GM12878 (cell line): ENCODE results near the gene SNX8. TPM values are rescaled to one million over a fixed set of nuclear protein-coding genes. Genes with fewer than 3 reads are reported as not detected.

ENCODE experiments used
- ASH2L ChIP-seq: fragments of 300-600, 200-600 bp; sonication (generic); IDR thresholded peaks from 2 replicates; pipeline ENCODE4 v1.6.1; 2017; ENCODE audit warnings: low read depth, mild to moderate bottlenecking, borderline replicate concordance
- ATF7 ChIP-seq: fragments of 450-650 bp; IDR thresholded peaks from 2 replicates; pipeline ENCODE4 v1.6.1; 2016; ENCODE audit warnings: low read depth, mild to moderate bottlenecking
- BMI1 ChIP-seq: fragments of 450-650 bp; IDR thresholded peaks from 2 replicates; pipeline ENCODE4 v1.6.1; 2016; ENCODE audit warnings: mild to moderate bottlenecking, moderate library complexity, borderline replicate concordance
- BRCA1 ChIP-seq: IDR thresholded peaks from 2 replicates; pipeline ENCODE4 v1.6.1; 2011; ENCODE audit warnings: low read depth, low read length, improper control_type of control experiment
- CREB1 ChIP-seq: IDR thresholded peaks from 2 replicates; pipeline ENCODE4 v1.6.1; 2012; ENCODE audit warnings: low read depth, mild to moderate bottlenecking, inconsistent platforms
- JUNB ChIP-seq: IDR thresholded peaks from 2 replicates; pipeline ENCODE4 v1.6.1; 2016; ENCODE audit warnings: antibody characterized with exemption, mild to moderate bottlenecking
- KAT2A ChIP-seq: conservative IDR thresholded peaks from 2 replicates; pipeline ENCODE4 v1.6.1; 2011; ENCODE audit warnings: low read depth, low read length; ENCODE audit not compliant: control insufficient read depth
- KLF5 ChIP-seq: fragments of 450-650 bp; IDR thresholded peaks from 2 replicates; pipeline ENCODE4 v1.6.1; 2014; ENCODE audit warnings: mild to moderate bottlenecking; ENCODE audit not compliant: partially characterized antibody
- MYB ChIP-seq: fragments of 150-350 bp; IDR thresholded peaks from 2 replicates; pipeline ENCODE4 v1.6.1; 2014; ENCODE audit warnings: mild to moderate bottlenecking, low read depth, low read length, borderline replicate concordance
- NBN ChIP-seq: fragments of 450-650 bp; IDR thresholded peaks from 2 replicates; pipeline ENCODE4 v1.6.1; 2016
- NFYB ChIP-seq: IDR thresholded peaks from 2 replicates; pipeline ENCODE4 v1.6.1; 2011; ENCODE audit warnings: low read depth, mild to moderate bottlenecking, low read length, improper control_type of control experiment, moderate library complexity; ENCODE audit not compliant: insufficient read depth
- RAD21 ChIP-seq: IDR thresholded peaks from 2 replicates; pipeline ENCODE4 v1.6.1; 2011; ENCODE audit warnings: mild to moderate bottlenecking, low read depth, low read length, moderate library complexity; ENCODE audit not compliant: insufficient read depth
- RAD51 ChIP-seq: fragments of 450-650 bp; IDR thresholded peaks from 2 replicates; pipeline ENCODE4 v1.6.1; 2016; ENCODE audit warnings: moderate library complexity, mild to moderate bottlenecking, inconsistent platforms
- RUNX3 ChIP-seq: IDR thresholded peaks from 2 replicates; pipeline ENCODE4 v1.6.1; 2012; ENCODE audit warnings: low read length, inconsistent platforms
- SIN3A ChIP-seq: IDR thresholded peaks from 2 replicates; pipeline ENCODE4 v1.6.1; 2012; ENCODE audit warnings: low read depth, low read length, improper control_type of control experiment
- SIX5 ChIP-seq: IDR thresholded peaks from 2 replicates; pipeline ENCODE4 v1.6.1; 2011; ENCODE audit warnings: mild to moderate bottlenecking, low read depth, low read length, moderate library complexity; ENCODE audit not compliant: severe bottlenecking
- SRF ChIP-seq, 2 experiments: IDR thresholded peaks; 2 replicates each; pipeline ENCODE4 v1.6.1; 2011; ENCODE audit warnings: low read depth in 2 of 2, low read length in 2 of 2, mild to moderate bottlenecking in 1 of 2, moderate library complexity in 1 of 2
- TCF12 ChIP-seq: IDR thresholded peaks from 2 replicates; pipeline ENCODE4 v1.6.1; 2011; ENCODE audit warnings: low read depth, mild to moderate bottlenecking, low read length
- ZBED1 ChIP-seq: IDR thresholded peaks from 2 replicates; pipeline ENCODE4 v1.6.1; 2016; ENCODE audit warnings: borderline replicate concordance
- ZNF24 ChIP-seq: fragments of 450-650 bp; IDR thresholded peaks from 2 replicates; pipeline ENCODE4 v1.6.1; 2017; ENCODE audit warnings: antibody characterized with exemption, mild to moderate bottlenecking
- ZNF622 ChIP-seq: fragments of 450-650 bp; IDR thresholded peaks from 2 replicates; pipeline ENCODE4 v1.6.1; 2017; ENCODE audit warnings: mild to moderate bottlenecking, inconsistent platforms
- ZSCAN29 ChIP-seq: fragments of 450-650 bp; IDR thresholded peaks from 2 replicates; pipeline ENCODE4 v1.6.1; 2017; ENCODE audit warnings: mild to moderate bottlenecking, moderate library complexity
- polyA plus RNA-seq, 11 experiments: library from polyadenylated mRNA; depleted of rRNA in 4 of 11; unstranded in 6 of 11; stranded (reverse) in 5 of 11; fragments of >200 nt; fragmentation: Nextera tagmentation in 4 of 11; fragmentation: Illumina TruSeq in 1 of 11; extraction: Ambion mirVana in 4 of 11; extraction: Trizol in 1 of 11; gene quantifications; 1 replicate in 1 of 11; 2 replicates in 10 of 11; pipeline versions ENCODE4 v1.2.1 to v1.2.3, GENCODE V29; 2011 to 2016; ENCODE audit warnings: inconsistent platforms in 2 of 11, missing spikeins in 2 of 11, low read depth in 1 of 11
- total RNA-seq, 4 experiments: library from RNA; depleted of rRNA in 3 of 4; stranded (reverse); fragments of >200 nt in 3 of 4; fragmentation: Illumina TruSeq in 1 of 4; extraction: Trizol in 1 of 4; gene quantifications; 2 replicates each; pipeline versions ENCODE4 v1.2.1 to v1.2.3, GENCODE V29; 2013 to 2021
- TF ChIP-seq, protein P1 (sequence below): IDR thresholded peaks from 2 replicates; pipeline ENCODE4 v1.6.1; 2011; ENCODE audit warnings: borderline replicate concordance, low read depth, mild to moderate bottlenecking, moderate library complexity, mixed read lengths, low read length; ENCODE audit not compliant: insufficient read depth; ENCODE audit errors: extremely low read length
- TF ChIP-seq, protein P2 (sequence below): fragments of 150-350 bp; IDR thresholded peaks from 2 replicates; pipeline ENCODE4 v1.6.1; 2016; ENCODE audit warnings: low read depth, low read length
- TF ChIP-seq, protein P3 (sequence below): IDR thresholded peaks from 2 replicates; pipeline ENCODE4 v1.6.1; 2011; ENCODE audit warnings: mild to moderate bottlenecking, low read depth, low read length, moderate library complexity; ENCODE audit not compliant: insufficient replicate concordance

Gene SNX8
- total and polyA plus RNA-seq, 10 of the 15 experiments (the other 5 are each of a cell fraction or from before 2014, with no cell fraction given): 6.4 to 210 (median 97.6) TPM

DNA sequence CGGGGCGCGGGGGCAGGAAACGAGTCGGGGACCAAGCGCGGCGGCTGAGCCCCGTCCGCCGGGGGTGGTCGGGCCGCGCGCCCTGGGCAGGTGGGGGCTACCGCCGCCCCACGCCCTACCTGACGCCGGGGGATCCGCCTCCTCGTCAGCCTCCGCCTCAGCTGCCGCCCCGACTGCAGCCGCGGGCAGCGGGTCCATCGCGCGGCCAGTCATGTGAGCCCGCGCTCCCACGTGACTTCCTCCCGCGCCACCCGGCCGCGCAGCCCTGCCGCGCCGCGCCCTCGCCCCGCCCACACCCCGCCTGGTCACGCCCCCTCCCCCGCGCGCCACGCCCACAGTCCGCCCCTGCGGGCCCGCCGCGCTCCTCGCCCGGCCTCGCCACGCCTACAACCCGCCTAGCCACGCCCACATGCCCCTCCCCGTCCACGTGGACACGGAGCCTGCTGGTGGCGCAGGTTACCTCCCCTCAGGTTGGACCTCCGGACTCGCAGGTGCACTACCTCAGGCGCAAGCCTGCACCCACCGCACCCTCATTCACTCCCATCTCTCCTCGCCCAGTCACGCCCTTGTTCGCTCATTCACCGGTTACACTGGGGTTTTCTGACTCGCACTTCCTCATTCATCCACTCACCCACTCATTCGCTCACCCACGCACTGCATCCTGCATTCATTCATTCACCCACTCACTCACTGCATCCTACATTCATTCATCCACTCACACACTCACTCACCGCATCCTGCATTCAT lies at the start of gene SNX8 (continued):
- TF ChIP-seq SRF (IDR thresholded peaks at IDR 0.05; ENCODE audit: low read depth in 2 of 2, low read length in 2 of 2): no peak
- TF ChIP-seq, protein P1, sequence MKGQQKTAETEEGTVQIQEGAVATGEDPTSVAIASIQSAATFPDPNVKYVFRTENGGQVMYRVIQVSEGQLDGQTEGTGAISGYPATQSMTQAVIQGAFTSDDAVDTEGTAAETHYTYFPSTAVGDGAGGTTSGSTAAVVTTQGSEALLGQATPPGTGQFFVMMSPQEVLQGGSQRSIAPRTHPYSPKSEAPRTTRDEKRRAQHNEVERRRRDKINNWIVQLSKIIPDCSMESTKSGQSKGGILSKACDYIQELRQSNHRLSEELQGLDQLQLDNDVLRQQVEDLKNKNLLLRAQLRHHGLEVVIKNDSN: peak; percentile 92
- TF ChIP-seq KLF5: no peak
- TF ChIP-seq CREB1: no peak; the same call in 1 of the 2 replicates
- no peak for TF ChIP-seq SIX5
- peak; percentile 64 for TF ChIP-seq RUNX3
- no peak for TF ChIP-seq ASH2L
- peak; percentile 38; the same call in 1 of the 2 replicates for TF ChIP-seq NFYB
- TF ChIP-seq JUNB: no peak
- TF ChIP-seq ZBED1: no peak
- no peak for TF ChIP-seq BMI1
- TF ChIP-seq MYB: no peak
- peak; percentile 73 for TF ChIP-seq ATF7
- TF ChIP-seq, protein P2, sequence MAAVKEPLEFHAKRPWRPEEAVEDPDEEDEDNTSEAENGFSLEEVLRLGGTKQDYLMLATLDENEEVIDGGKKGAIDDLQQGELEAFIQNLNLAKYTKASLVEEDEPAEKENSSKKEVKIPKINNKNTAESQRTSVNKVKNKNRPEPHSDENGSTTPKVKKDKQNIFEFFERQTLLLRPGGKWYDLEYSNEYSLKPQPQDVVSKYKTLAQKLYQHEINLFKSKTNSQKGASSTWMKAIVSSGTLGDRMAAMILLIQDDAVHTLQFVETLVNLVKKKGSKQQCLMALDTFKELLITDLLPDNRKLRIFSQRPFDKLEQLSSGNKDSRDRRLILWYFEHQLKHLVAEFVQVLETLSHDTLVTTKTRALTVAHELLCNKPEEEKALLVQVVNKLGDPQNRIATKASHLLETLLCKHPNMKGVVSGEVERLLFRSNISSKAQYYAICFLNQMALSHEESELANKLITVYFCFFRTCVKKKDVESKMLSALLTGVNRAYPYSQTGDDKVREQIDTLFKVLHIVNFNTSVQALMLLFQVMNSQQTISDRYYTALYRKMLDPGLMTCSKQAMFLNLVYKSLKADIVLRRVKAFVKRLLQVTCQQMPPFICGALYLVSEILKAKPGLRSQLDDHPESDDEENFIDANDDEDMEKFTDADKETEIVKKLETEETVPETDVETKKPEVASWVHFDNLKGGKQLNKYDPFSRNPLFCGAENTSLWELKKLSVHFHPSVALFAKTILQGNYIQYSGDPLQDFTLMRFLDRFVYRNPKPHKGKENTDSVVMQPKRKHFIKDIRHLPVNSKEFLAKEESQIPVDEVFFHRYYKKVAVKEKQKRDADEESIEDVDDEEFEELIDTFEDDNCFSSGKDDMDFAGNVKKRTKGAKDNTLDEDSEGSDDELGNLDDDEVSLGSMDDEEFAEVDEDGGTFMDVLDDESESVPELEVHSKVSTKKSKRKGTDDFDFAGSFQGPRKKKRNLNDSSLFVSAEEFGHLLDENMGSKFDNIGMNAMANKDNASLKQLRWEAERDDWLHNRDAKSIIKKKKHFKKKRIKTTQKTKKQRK: no peak
- peak; percentile 97 for TF ChIP-seq NBN
- TF ChIP-seq RAD51: peak; percentile 65
- no peak for TF ChIP-seq ZSCAN29
- TF ChIP-seq, protein P3, sequence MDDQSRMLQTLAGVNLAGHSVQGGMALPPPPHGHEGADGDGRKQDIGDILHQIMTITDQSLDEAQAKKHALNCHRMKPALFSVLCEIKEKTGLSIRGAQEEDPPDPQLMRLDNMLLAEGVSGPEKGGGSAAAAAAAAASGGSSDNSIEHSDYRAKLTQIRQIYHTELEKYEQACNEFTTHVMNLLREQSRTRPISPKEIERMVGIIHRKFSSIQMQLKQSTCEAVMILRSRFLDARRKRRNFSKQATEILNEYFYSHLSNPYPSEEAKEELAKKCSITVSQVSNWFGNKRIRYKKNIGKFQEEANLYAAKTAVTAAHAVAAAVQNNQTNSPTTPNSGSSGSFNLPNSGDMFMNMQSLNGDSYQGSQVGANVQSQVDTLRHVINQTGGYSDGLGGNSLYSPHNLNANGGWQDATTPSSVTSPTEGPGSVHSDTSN: no peak
- no peak for TF ChIP-seq TCF12
- TF ChIP-seq SIN3A: peak; percentile 62; the same call in 1 of the 2 replicates
- no peak for TF ChIP-seq ZNF622
- TF ChIP-seq KAT2A: no peak
- no peak for TF ChIP-seq BRCA1
- TF ChIP-seq ZNF24: peak; percentile 100
- TF ChIP-seq RAD21: no peak
